ENCODE results near the gene PTPRZ1.

DNA sequence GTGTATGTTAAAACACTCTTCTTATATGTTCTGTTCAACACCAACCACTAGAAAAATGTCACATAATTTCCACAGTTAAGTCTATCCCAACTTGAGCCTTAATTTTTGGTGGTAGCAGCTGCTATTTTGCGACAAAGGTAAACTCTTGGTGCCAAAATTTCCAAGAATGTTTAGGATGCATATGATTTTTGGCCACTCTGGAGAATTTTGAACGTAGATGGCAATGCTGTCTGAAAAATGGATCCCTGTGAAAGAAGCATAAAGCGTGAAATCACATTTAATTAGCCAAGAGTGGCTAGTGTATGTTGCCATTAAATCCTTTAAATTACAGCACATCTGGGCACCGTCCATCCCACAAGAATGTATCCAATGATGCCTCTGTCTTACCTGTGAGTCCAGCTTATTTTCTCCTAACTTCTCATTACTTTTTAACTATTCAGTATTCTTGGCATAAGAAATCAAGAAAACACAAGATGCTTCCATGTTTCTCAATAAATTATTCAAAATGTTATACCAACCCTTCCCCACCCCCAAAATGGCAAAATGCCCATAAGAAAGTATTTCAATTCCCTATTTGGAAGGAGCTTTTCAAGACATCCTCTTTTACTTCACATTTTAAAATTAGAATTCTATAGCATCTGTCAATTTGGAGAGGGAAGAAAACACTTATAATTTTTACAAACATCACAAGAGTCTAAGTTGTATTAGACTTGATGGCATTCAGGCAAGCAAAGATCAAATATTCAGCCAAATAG lies 12.4 kb downstream of the PTPRZ1 start:
- no peak for TF ChIP-seq ZNF317 (CRISPR knock-in tag; IDR thresholded peaks at IDR 0.05; ENCODE audit: borderline replicate concordance, low read depth)
- TF ChIP-seq NFE2L1 (CRISPR knock-in tag; IDR thresholded peaks at IDR 0.05): no peak

Data from WTC11 (cell line).